ENCODE results near the gene COLGALT1.

GRCh38 chr19:17605117-17605516, 49.7 kb downstream of the COLGALT1 start:
- TF ChIP-seq CTCF (IDR thresholded peaks at IDR 0.05) = no peak
- no peak for TF ChIP-seq POLR2A (IDR thresholded peaks at IDR 0.05)
- no peak for TF ChIP-seq POLR2AphosphoS5 (IDR thresholded peaks at IDR 0.05)
- TF ChIP-seq EP300 (IDR thresholded peaks at IDR 0.05) = no peak
